CD14-positive monocyte (primary cell): ENCODE results near the gene SLC25A1. TPM values are rescaled to one million over a fixed set of nuclear protein-coding genes. Genes with fewer than 3 reads are reported as not detected.
A peak's percentile ranks its signal among the peaks of the same experiment; 100 is the strongest.

Experiments
- DNase-seq, 3 donors: peaks; one replicate each; pipeline ENCODE4 v3.0.0-alpha.2; 2011 to 2022
- H2AFZ ChIP-seq: 2 replicates; pipeline ENCODE4 v1.6.0; 2012; ENCODE audit warnings: mild to moderate bottlenecking, low read depth, low read length, inconsistent platforms; ENCODE audit not compliant: insufficient read depth, poor library complexity, severe bottlenecking
- H3K27ac ChIP-seq, 2 donors: 1 replicate in 1 of 2; 2 replicates in 1 of 2; pipeline ENCODE4 v1.5.1; 2012 to 2013; ENCODE audit warnings: low read length in 2 of 2, control low read depth in 1 of 2, inconsistent platforms in 1 of 2, low read depth in 1 of 2, mild to moderate bottlenecking in 1 of 2
- H3K27me3 ChIP-seq, 2 donors: one replicate each; pipeline versions ENCODE4 v1.6.0 to v1.6.1; 2011 to 2013; ENCODE audit warnings: low read length in 2 of 2; ENCODE audit not compliant: control insufficient read depth in 2 of 2, insufficient read depth in 2 of 2
- H3K36me3 ChIP-seq, 2 donors: replicated peaks in 1 of 2; 1 replicate in 1 of 2; 2 replicates in 1 of 2; pipeline versions ENCODE4 v1.5.1 to v1.6.1; 2012 to 2013; ENCODE audit warnings: low read length in 2 of 2, control low read depth in 1 of 2, inconsistent platforms in 1 of 2, mild to moderate bottlenecking in 1 of 2; ENCODE audit not compliant: insufficient read depth in 2 of 2, control insufficient read depth in 1 of 2
- H3K4me1 ChIP-seq, 2 donors: 1 replicate in 1 of 2; 2 replicates in 1 of 2; pipeline versions ENCODE4 v1.5.1 to v1.6.1; 2012 to 2013; ENCODE audit warnings: low read length in 2 of 2, control low read depth in 1 of 2, inconsistent platforms in 1 of 2, mild to moderate bottlenecking in 1 of 2, moderate library complexity in 1 of 2; ENCODE audit not compliant: insufficient read depth in 2 of 2, control insufficient read depth in 1 of 2
- H3K4me2 ChIP-seq: replicated peaks from 2 replicates; pipeline ENCODE3; 2012; ENCODE audit warnings: low read length, moderate library complexity, mild to moderate bottlenecking; ENCODE audit not compliant: poor library complexity, severe bottlenecking; ENCODE audit errors: extremely low read depth
- H3K4me3 ChIP-seq, 3 experiments: fragments of 200-600 bp in 1 of 3; sonication (generic) in 1 of 3; replicated peaks in 1 of 3; 1 replicate in 2 of 3; 2 replicates in 1 of 3; pipeline ENCODE4 v1.5.1; 2011 to 2013; ENCODE audit warnings: low read length in 3 of 3, mild to moderate bottlenecking in 3 of 3, control low read depth in 2 of 3, low read depth in 2 of 3, inconsistent platforms in 1 of 3, moderate library complexity in 1 of 3
- H3K79me2 ChIP-seq: 2 replicates; pipeline ENCODE4 v1.6.0; 2012; ENCODE audit warnings: mild to moderate bottlenecking, control low read depth, inconsistent platforms, low read length, moderate library complexity; ENCODE audit not compliant: insufficient read depth
- H3K9ac ChIP-seq: 2 replicates; pipeline ENCODE4 v1.6.0; 2017; ENCODE audit warnings: low read length, mild to moderate bottlenecking; ENCODE audit not compliant: insufficient read depth, poor library complexity, severe bottlenecking
- H3K9me3 ChIP-seq, 2 donors: replicated peaks in 1 of 2; 1 replicate in 1 of 2; 2 replicates in 1 of 2; pipeline versions ENCODE4 v1.5.1 to v1.6.1; 2012 to 2013; ENCODE audit warnings: low read length in 2 of 2, control low read depth in 1 of 2; ENCODE audit not compliant: control insufficient read depth in 1 of 2, insufficient read depth in 1 of 2
- H4K20me1 ChIP-seq: 2 replicates; pipeline ENCODE4 v1.6.0; 2012; ENCODE audit warnings: mild to moderate bottlenecking, low read length, control low read depth, moderate library complexity; ENCODE audit not compliant: insufficient read depth
- H3K27ac Mint-ChIP-seq, 7 donors: one replicate each; pipeline ENCODE4 v1.8.0; 2020; ENCODE audit warnings: mild to moderate bottlenecking in 7 of 7, mixed read lengths in 7 of 7, moderate library complexity in 6 of 7, inconsistent platforms in 2 of 7
- H3K27me3 Mint-ChIP-seq, 3 donors: one replicate each; pipeline ENCODE4 v1.8.0; 2021 to 2022; ENCODE audit warnings: low read depth in 3 of 3, mild to moderate bottlenecking in 3 of 3, mixed read lengths in 3 of 3, moderate library complexity in 3 of 3, inconsistent platforms in 1 of 3
- H3K36me3 Mint-ChIP-seq, 2 donors: one replicate each; pipeline ENCODE4 v1.8.0; 2020; ENCODE audit warnings: mixed read lengths in 2 of 2, inconsistent platforms in 1 of 2, mild to moderate bottlenecking in 1 of 2
- H3K4me1 Mint-ChIP-seq: one replicate; pipeline ENCODE4 v1.8.0; 2020; ENCODE audit warnings: mild to moderate bottlenecking, mixed read lengths
- H3K4me3 Mint-ChIP-seq, 2 donors: one replicate each; pipeline ENCODE4 v1.8.0; 2020; ENCODE audit warnings: mild to moderate bottlenecking in 2 of 2, mixed read lengths in 2 of 2, moderate library complexity in 1 of 2
- H3K9me3 Mint-ChIP-seq, 7 donors: one replicate each; pipeline ENCODE4 v1.8.0; 2020 to 2022; ENCODE audit warnings: mixed read lengths in 7 of 7, mild to moderate bottlenecking in 6 of 7, moderate library complexity in 6 of 7, inconsistent platforms in 2 of 7
- CTCF ChIP-seq: fragments of 200-600 bp; IDR thresholded peaks from one replicate; pipeline ENCODE4 v1.8.0; 2022; ENCODE audit warnings: antibody characterized with exemption, mild to moderate bottlenecking
- WGBS: methylation state at CpG from one replicate; pipeline ENCODE4 v1.1.5; 2013; ENCODE audit warnings: missing lambda C conversion rate; ENCODE audit not compliant: insufficient coverage; 5-methylcytosine and 5-hydroxymethylcytosine counted together
- intact Hi-C, 2 donors: fragments of 100-400 bp; cut with micrococcal nuclease; formaldehyde crosslinking; loops; one replicate each; pipeline versions ENCODE4 v1.15.0 to v1.15.1; 2023
- polyA plus RNA-seq, 3 donors: library from polyadenylated mRNA; depleted of rRNA in 1 of 3; unstranded in 2 of 3; stranded (reverse) in 1 of 3; fragments of 300-500 nt in 2 of 3; fragments of >200 nt in 1 of 3; fragmentation: Illumina TruSeq in 2 of 3; gene quantifications; 1 replicate in 2 of 3; 2 replicates in 1 of 3; pipeline ENCODE4 v1.2.3, GENCODE V29; 2012 to 2021

SLC25A1 gene
- polyA plus RNA-seq, 3 donors: 15.2 to 37.4 (median 35.1) TPM

- no peak overlapping the region for H3K4me3 ChIP-seq
- intact Hi-C loops: no loop called here
- Mint-ChIP-seq H3K27me3 (peaks cover 47 to 59% (median 54%) of the 10 kb centered on the region in 3 donors), H3K9me3 (peaks cover 0 to 15% (median 6%) of the 10 kb centered on the region in 7 donors), H3K4me3 (peak overlapping the region in 1 of 2 donors; percentile 98), H3K4me1 (peaks cover 47% of the 10 kb centered on the region), H3K27ac (no peak overlapping the region), H3K36me3 (peaks cover 0 to 4% of the 10 kb centered on the region in 2 donors)
- H2AFZ ChIP-seq: peak overlapping the region; percentile 66
- H3K27ac ChIP-seq: no peak overlapping the region
- DNase-seq: no peak
- H3K9me3 ChIP-seq: peaks cover 0 to 12% of the 10 kb centered on the region in 2 donors
- 66% methylated on average over 6 of the region's 7 CpGs for WGBS
- peaks cover 46 to 54% of the 10 kb centered on the region in 2 donors for H3K4me1 ChIP-seq
- no peak for TF ChIP-seq CTCF
- peaks cover 7% of the 10 kb centered on the region for H4K20me1 ChIP-seq
- H3K79me2 ChIP-seq: peaks cover 24% of the 10 kb centered on the region
- no peak overlapping the region for H3K9ac ChIP-seq
- no peaks in the 10 kb centered on the region for H3K36me3 ChIP-seq
- H3K4me2 ChIP-seq: no peak overlapping the region
- peaks cover 21 to 48% of the 10 kb centered on the region in 2 donors for H3K27me3 ChIP-seq
These were observed 8.6 kb downstream of the SLC25A1 start for GRCh38 chr22:19169947-19170318.

- Mint-ChIP-seq H3K27ac (no peak overlapping the region), H3K4me1 (peaks cover 40% of the 10 kb centered on the region), H3K36me3 (peaks cover 0 to 4% of the 10 kb centered on the region in 2 donors), H3K27me3 (peaks cover 47 to 64% (median 54%) of the 10 kb centered on the region in 3 donors), H3K9me3 (peaks cover 0 to 18% (median 9%) of the 10 kb centered on the region in 7 donors), H3K4me3 (peak overlapping the region; percentile 67 to 73)
- no peak for DNase-seq
- H3K36me3 ChIP-seq: no peaks in the 10 kb centered on the region
- no peak overlapping the region for H3K27ac ChIP-seq
- peaks cover 21 to 48% of the 10 kb centered on the region in 2 donors for H3K27me3 ChIP-seq
- H3K9me3 ChIP-seq: peaks cover 0 to 12% of the 10 kb centered on the region in 2 donors
- 6% methylated on average over 56 of the region's 58 CpGs for WGBS
- no peak overlapping the region for H3K4me2 ChIP-seq
- peak overlapping the region; percentile 37 for H3K9ac ChIP-seq
- peaks cover 39 to 48% of the 10 kb centered on the region in 2 donors for H3K4me1 ChIP-seq
- peaks cover 24% of the 10 kb centered on the region for H3K79me2 ChIP-seq
- peak overlapping the region; percentile 66 for H2AFZ ChIP-seq
- intact Hi-C loops: no loop called here
- peaks cover under 1% of the 10 kb centered on the region for H4K20me1 ChIP-seq
- H3K4me3 ChIP-seq: no peak overlapping the region
- TF ChIP-seq CTCF: no peak
These were observed 9.3 kb downstream of the SLC25A1 start for GRCh38 chr22:19169002-19169946.
